Brain microvascular endothelial cell (primary cell): ENCODE data around the gene STRN4.
"Not testable (repeated sequence)": the region's sequence is repeated elsewhere in the genome, so short reads cannot be mapped to it uniquely, and the experiment has no call there.

Experiments
- DNase-seq: peaks from one replicate; pipeline ENCODE4 v3.0.0-alpha.2; 2020
- H3K27ac ChIP-seq: fragments of 250-450 bp; sonication (Bioruptor Pico); 2 replicates; pipeline ENCODE4 v1.5.1; 2020; ENCODE audit warnings: mild to moderate bottlenecking, moderate library complexity
- H3K27me3 ChIP-seq: fragments of 250-450 bp; sonication (Bioruptor Pico); replicated peaks from 2 replicates; pipeline ENCODE4 v1.5.1; 2020; ENCODE audit warnings: mild to moderate bottlenecking
- H3K36me3 ChIP-seq: fragments of 250-450 bp; sonication (Bioruptor Pico); replicated peaks from 2 replicates; pipeline ENCODE4 v1.5.1; 2020; ENCODE audit warnings: mild to moderate bottlenecking
- H3K4me3 ChIP-seq: 2 replicates; pipeline ENCODE4 v1.5.1; 2011; ENCODE audit warnings: low read depth, mild to moderate bottlenecking, control low read depth, low read length, moderate library complexity
- CTCF ChIP-seq: IDR thresholded peaks from 2 replicates; pipeline ENCODE4 v1.5.1; 2011; ENCODE audit warnings: low read depth, mild to moderate bottlenecking, moderate library complexity, low read length, control low read depth, inconsistent platforms; ENCODE audit errors: missing control alignments
- in situ Hi-C: cut with HindIII; loops from 2 replicates; pipeline ENCODE4 v1.10.0; 2017; ENCODE audit warnings: low sequenced_read_pairs, low pct_ligation_motif_present

STRN4 gene

GRCh38 chr19:46775642-46776258 lies 29.5 kb upstream of the STRN4 start:
- no peak for DNase-seq
- Histone ChIP-seq H3K4me3 (no peak overlapping the region), H3K36me3 (peaks cover 61% of the 10 kb centered on the region), H3K27me3 (no peaks in the 10 kb centered on the region), H3K27ac (no peak overlapping the region)
- in situ Hi-C loops, result no loop called here
- TF ChIP-seq CTCF, result no peak

- no peak for DNase-seq
- no peak overlapping the region for H3K4me3 ChIP-seq
- in situ Hi-C loops, result no loop called here
- peaks cover 37% of the 10 kb centered on the region for H3K36me3 ChIP-seq
- no peak for TF ChIP-seq CTCF
- no peak overlapping the region for H3K27ac ChIP-seq
- no peaks in the 10 kb centered on the region for H3K27me3 ChIP-seq
These were observed 26.8 kb upstream of the STRN4 start for GRCh38 chr19:46773018-46773399.

GRCh38 chr19:46772170-46773017 lies 26.1 kb upstream of the STRN4 start:
- no peak overlapping the region for H3K27ac ChIP-seq
- in situ Hi-C loops, result no loop called here

GRCh38 chr19:46768746-46769145 lies 22.5 kb upstream of the STRN4 start:
- H3K4me3 ChIP-seq, DNase-seq, H3K27me3 ChIP-seq, H3K36me3 ChIP-seq, H3K27ac ChIP-seq, in situ Hi-C loops: not testable (repeated sequence)

More at GRCh38 chr19:46772170-46773017, 26.1 kb upstream of the STRN4 start:
- Histone ChIP-seq H3K36me3 (peaks cover 32% of the 10 kb centered on the region), H3K27me3 (no peaks in the 10 kb centered on the region), H3K4me3 (no peak overlapping the region)
- DNase-seq, result no peak
- TF ChIP-seq CTCF, result no peak

GRCh38 chr19:46766569-46767317 lies 20.5 kb upstream of the STRN4 start:
- no peak for DNase-seq
- H3K27me3 ChIP-seq, result no peaks in the 10 kb centered on the region
- TF ChIP-seq CTCF, result peak; percentile 87
- in situ Hi-C loops, result no loop called here
- no peaks in the 10 kb centered on the region for H3K36me3 ChIP-seq
- no peak overlapping the region for H3K27ac ChIP-seq
- H3K4me3 ChIP-seq, result no peak overlapping the region

- Histone ChIP-seq H3K36me3 (no peaks in the 10 kb centered on the region), H3K4me3 (no peak overlapping the region), H3K27ac (no peak overlapping the region), H3K27me3 (no peaks in the 10 kb centered on the region)
- no peak for TF ChIP-seq CTCF
- in situ Hi-C loops, result no loop called here
- DNase-seq, result no peak
These were observed 18.6 kb upstream of the STRN4 start for GRCh38 chr19:46764817-46765291.
